Measurements from ENCODE around the gene ILF3.

DNA sequence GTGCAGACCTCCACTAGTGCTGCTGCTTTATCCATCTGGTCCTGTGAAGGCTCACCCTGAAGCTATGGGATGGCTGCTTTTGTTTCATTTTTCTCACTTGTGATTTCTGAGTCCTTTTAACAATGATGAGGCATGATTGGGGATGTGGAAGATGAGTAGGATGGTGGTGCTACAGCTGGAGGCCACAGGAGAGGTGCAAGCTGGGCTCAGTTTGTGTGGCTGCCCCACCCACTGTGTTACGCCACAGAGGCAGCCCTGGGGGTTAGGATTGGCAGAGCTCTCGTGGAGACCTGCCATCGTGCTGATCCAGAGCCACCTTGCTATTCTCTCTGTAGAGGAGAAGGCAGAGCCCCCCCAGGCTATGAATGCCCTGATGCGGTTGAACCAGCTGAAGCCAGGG lies 27.5 kb downstream of the ILF3 start:
- TF ChIP-seq, protein P1, sequence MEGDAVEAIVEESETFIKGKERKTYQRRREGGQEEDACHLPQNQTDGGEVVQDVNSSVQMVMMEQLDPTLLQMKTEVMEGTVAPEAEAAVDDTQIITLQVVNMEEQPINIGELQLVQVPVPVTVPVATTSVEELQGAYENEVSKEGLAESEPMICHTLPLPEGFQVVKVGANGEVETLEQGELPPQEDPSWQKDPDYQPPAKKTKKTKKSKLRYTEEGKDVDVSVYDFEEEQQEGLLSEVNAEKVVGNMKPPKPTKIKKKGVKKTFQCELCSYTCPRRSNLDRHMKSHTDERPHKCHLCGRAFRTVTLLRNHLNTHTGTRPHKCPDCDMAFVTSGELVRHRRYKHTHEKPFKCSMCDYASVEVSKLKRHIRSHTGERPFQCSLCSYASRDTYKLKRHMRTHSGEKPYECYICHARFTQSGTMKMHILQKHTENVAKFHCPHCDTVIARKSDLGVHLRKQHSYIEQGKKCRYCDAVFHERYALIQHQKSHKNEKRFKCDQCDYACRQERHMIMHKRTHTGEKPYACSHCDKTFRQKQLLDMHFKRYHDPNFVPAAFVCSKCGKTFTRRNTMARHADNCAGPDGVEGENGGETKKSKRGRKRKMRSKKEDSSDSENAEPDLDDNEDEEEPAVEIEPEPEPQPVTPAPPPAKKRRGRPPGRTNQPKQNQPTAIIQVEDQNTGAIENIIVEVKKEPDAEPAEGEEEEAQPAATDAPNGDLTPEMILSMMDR (IDR thresholded peaks at IDR 0.05): no peak
- TF ChIP-seq POLR2A (IDR thresholded peaks at IDR 0.05): no peak

Data from lower leg skin (tissue), 3 donors.